ENCODE measurements around the gene TTLL12. TPM values are rescaled to one million over a fixed set of nuclear protein-coding genes. Genes with fewer than 3 reads are reported as not detected.

TTLL12 gene
- total RNA-seq, 2 donors from 2014 or later = 21.0 to 25.1 TPM

DNA sequence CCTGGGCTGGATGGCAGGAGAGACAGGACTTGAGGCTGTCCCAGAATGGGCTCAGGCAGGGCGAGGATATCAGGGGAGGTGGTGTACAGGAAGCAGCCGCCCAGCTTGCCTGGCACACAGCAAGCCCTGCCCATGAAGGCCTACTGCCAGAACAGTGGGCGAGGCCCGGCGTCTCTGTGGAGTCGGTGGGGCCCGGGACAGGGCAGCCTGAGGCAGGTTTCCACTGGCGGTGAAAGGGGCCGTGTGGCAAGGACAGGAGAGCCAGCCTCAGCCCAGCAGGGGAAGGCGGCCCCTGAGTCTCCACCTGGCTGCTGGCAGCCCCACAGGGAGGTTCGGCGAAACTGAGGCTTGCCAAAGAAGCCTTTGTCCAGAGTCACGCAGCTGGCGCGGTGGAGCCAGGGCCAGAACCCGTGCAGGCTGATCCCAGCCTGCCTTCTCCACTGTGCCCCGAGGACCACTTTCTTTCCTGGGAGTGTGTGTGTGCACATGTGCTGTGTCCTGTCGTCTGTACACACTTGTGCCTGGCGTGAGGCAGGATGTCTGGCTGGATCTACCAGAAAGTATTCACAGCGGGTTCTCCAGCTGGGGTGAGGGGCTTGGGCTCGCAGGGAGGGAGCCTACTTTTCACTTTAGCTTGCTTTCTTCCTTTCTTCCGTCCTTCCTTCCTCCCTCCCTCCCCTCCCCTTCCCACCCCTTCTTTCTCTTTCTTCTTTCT is 34.4 kb downstream of the TTLL12 start:
- H3K27ac ChIP-seq = peak overlapping the region; percentile 52 to 82 (median 78)
- WGBS, 2 donors = 7 to 38% methylated on average over 3 to 22 of the region's 22 CpGs

DNA sequence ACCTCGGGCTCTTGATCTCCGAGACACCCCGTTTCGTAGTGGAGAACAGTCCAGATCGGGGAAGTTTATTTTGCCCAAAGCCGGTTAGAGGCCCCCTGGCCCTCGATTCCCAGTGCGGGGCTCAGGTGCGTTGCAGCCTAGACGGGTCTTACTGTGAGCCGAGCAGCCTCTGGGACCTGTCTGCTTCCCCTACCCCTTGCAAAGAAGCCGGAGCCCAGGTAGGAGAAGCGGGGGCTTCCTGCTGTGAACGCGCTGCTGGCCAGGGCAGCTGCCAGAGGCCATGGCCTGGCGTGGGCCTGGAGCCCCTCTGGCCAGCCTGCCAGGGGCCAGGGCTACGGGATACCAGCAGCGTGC is 35.0 kb downstream of the TTLL12 start:
- no peak for DNase-seq

More for the DNA sequence above, 34.4 kb downstream of the TTLL12 start:
- Histone ChIP-seq H3K36me3 (replicated peaks in 1 of 2; ENCODE audit: insufficient read depth in 1 of 2, low read depth in 2 of 2) (no peaks in the 10 kb centered on the region), H3K4me3 (peak overlapping the region; percentile 26 to 82), H3K4me1 (peaks cover 17% of the 10 kb centered on the region), H3K9me3 (no peaks in the 10 kb centered on the region), H3K27me3 (no peaks in the 10 kb centered on the region)
- TF ChIP-seq POLR2A (IDR thresholded peaks at IDR 0.05) = peak; percentile 23 to 45 (median 41)
- TF ChIP-seq, protein P1, sequence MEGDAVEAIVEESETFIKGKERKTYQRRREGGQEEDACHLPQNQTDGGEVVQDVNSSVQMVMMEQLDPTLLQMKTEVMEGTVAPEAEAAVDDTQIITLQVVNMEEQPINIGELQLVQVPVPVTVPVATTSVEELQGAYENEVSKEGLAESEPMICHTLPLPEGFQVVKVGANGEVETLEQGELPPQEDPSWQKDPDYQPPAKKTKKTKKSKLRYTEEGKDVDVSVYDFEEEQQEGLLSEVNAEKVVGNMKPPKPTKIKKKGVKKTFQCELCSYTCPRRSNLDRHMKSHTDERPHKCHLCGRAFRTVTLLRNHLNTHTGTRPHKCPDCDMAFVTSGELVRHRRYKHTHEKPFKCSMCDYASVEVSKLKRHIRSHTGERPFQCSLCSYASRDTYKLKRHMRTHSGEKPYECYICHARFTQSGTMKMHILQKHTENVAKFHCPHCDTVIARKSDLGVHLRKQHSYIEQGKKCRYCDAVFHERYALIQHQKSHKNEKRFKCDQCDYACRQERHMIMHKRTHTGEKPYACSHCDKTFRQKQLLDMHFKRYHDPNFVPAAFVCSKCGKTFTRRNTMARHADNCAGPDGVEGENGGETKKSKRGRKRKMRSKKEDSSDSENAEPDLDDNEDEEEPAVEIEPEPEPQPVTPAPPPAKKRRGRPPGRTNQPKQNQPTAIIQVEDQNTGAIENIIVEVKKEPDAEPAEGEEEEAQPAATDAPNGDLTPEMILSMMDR (IDR thresholded peaks at IDR 0.05) = no peak
- intact Hi-C loops (cut with DNase I) = no loop called here
- DNase-seq (peak; percentile 75 to 88 (median 84)), ATAC-seq (peak; percentile 81)

DNA sequence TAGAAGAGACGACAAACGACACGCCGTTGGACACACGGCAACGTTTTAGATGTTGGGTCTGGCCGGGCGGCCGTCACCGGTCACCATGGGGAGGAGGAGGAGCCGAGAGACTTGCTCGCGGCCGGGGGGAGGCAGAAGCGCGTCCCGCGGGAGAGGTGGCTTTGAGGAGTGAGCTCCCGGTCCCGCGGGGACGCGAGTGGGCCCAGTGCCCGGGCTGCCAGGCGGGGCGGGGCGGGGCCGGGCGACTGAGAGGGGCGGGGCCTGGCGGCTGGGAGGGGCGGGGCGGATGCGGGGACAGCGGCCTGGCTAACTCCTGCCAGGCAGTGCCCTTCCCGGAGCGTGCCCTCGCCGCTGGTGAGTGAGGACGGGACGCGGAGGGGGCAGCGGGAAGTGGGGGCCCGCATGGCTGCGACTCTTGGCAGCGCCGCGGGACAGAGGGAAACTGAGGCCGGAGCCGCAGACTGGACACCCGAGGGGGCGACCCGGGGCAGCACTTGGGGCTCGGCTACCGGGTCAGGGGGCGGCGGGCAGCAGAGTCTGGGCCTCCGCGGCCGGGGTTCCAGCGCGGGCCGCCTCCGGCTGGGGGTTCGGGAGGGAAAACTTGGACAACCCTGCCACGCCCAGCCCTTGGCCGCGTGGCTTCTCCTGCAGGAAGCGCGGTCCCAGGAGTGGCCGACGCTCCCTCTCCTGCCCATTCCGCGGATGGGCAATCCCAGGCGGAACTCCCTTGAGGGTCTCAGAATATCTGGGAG is 35.5 kb downstream of the TTLL12 start, which contains the start of gene TSPO:
Gene TSPO (plus strand): TSS at position 309 of the 752 bp plus-strand sequence. CDS start 7,680 bp downstream, outside the sequence.
- Histone ChIP-seq H3K36me3 (replicated peaks in 1 of 2; ENCODE audit: insufficient read depth in 1 of 2, low read depth in 2 of 2) (no peaks in the 10 kb centered on the region), H3K4me1 (peaks cover 17% of the 10 kb centered on the region), H3K4me3 (peak within 1 kb of the TSS; percentile 26 to 82), H3K9me3 (no peaks in the 10 kb centered on the region), H3K27me3 (no peaks in the 10 kb centered on the region), H3K27ac (peak within 1 kb of the TSS; percentile 65 to 82 (median 78))
- DNase-seq (peak; percentile 73 to 81 (median 78)), ATAC-seq (peak; percentile 87)
- WGBS, 2 donors = 1% methylated on average over 74 of the region's 75 CpGs; no CpG with 5 or more reads in 1 of the 2 donors
- intact Hi-C loops (cut with DNase I) = no loop called here
- TF ChIP-seq POLR2A (IDR thresholded peaks at IDR 0.05) = peak; percentile 31 to 67 (median 54)
- TF ChIP-seq, protein P1 (IDR thresholded peaks at IDR 0.05) = no peak

More for the DNA sequence above, 35.0 kb downstream of the TTLL12 start:
- ATAC-seq = no peak
- Histone ChIP-seq H3K4me3 (peak overlapping the region; percentile 26 to 82), H3K36me3 (replicated peaks in 1 of 2; ENCODE audit: insufficient read depth in 1 of 2, low read depth in 2 of 2) (no peaks in the 10 kb centered on the region), H3K27me3 (no peaks in the 10 kb centered on the region), H3K27ac (peak overlapping the region; percentile 52 to 82 (median 78)), H3K9me3 (no peaks in the 10 kb centered on the region), H3K4me1 (peaks cover 17% of the 10 kb centered on the region)
- intact Hi-C loops (cut with DNase I) = no loop called here
- TF ChIP-seq, protein P1 (IDR thresholded peaks at IDR 0.05) = no peak
- no peak for TF ChIP-seq POLR2A (IDR thresholded peaks at IDR 0.05)
- 0 to 18% methylated on average over 2 to 18 of the region's 18 CpGs for WGBS, 2 donors

DNA sequence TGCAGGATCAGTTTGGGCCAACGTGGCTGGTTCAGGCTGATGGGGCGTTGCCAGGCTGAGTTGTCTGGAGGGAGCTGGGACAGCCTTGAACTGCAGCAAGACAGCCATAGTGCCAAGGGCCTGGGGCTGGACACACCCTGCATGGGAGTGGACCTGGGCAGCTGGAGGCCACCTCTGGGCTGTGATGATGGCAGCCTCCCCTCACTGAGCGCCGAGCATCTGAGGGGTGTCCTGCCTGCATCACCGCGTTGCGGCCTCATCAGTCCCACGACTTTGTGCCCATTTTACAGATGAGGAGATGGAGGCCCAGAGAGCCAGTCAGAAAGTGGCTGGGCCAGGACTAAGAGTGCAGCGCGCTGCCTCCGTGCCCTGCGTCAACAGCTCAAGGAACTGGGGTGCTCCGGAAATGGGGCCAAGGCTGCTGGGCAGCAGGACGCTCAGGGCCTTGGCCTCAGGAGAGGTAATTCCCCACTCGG is 36.2 kb downstream of the TTLL12 start:
- H3K27ac ChIP-seq = peak overlapping the region in 3 of 4 donors; percentile 76 to 82 (median 81)
- no peaks in the 10 kb centered on the region for H3K9me3 ChIP-seq
- DNase-seq (no peak), ATAC-seq (peak; percentile 1)
- TF ChIP-seq, protein P1 (IDR thresholded peaks at IDR 0.05) = no peak
- TF ChIP-seq POLR2A (IDR thresholded peaks at IDR 0.05) = no peak
- peak overlapping the region; percentile 26 to 82 for H3K4me3 ChIP-seq
- H3K36me3 ChIP-seq (replicated peaks in 1 of 2; ENCODE audit: insufficient read depth in 1 of 2, low read depth in 2 of 2) = no peaks in the 10 kb centered on the region
- no peaks in the 10 kb centered on the region for H3K27me3 ChIP-seq
- peaks cover 17% of the 10 kb centered on the region for H3K4me1 ChIP-seq
- 46 to 70% methylated on average over 2 to 15 of the region's 15 CpGs for WGBS, 2 donors
- intact Hi-C loops (cut with DNase I) = no loop called here
